Measurements from ENCODE around the gene CDC7. TPM values are rescaled to one million over a fixed set of nuclear protein-coding genes. Genes with fewer than 3 reads are reported as not detected.
A peak's percentile ranks its signal among the peaks of the same experiment; 100 is the strongest.

CDC7 gene
- total and polyA plus RNA-seq, 2 experiments from 2014 or later: 4.7 to 5.4 TPM

- no peaks in the 10 kb centered on the region for H3K27me3 ChIP-seq
- peak in 1 of 2 donors; percentile 4 for DNase-seq (ENCODE audit: low read depth in 1 of 2, low spot score in 1 of 2)
- H3K27ac ChIP-seq: no peak overlapping the region
- H3K4me3 ChIP-seq: no peak overlapping the region
- no peak for TF ChIP-seq CTCF (IDR thresholded peaks at IDR 0.05; ENCODE audit: low read depth, low read length)
- H3K36me3 ChIP-seq: no peaks in the 10 kb centered on the region
- H3K4me1 ChIP-seq (ENCODE audit: low read depth): peaks cover 13% of the 10 kb centered on the region
- no peaks in the 10 kb centered on the region for H3K9me3 ChIP-seq (ENCODE audit: low read depth)
Observed at GRCh38 chr1:91523482-91523881, 22.8 kb downstream of the CDC7 start.

GRCh38 chr1:91526496-91526895 lies 25.8 kb downstream of the CDC7 start:
- peak in 1 of 2 donors; percentile 86 for DNase-seq (ENCODE audit: low read depth in 1 of 2, low spot score in 1 of 2)

GRCh38 chr1:91527266-91527765 lies 26.7 kb downstream of the CDC7 start:
- no peak for DNase-seq (ENCODE audit: low read depth in 1 of 2, low spot score in 1 of 2)
- Histone ChIP-seq H3K27ac (no peak overlapping the region), H3K4me1 (ENCODE audit: low read depth) (peaks cover 13% of the 10 kb centered on the region), H3K36me3 (no peaks in the 10 kb centered on the region), H3K27me3 (no peaks in the 10 kb centered on the region), H3K4me3 (no peak overlapping the region), H3K9me3 (ENCODE audit: low read depth) (no peaks in the 10 kb centered on the region)
- TF ChIP-seq CTCF (IDR thresholded peaks at IDR 0.05; ENCODE audit: low read depth, low read length): no peak

More at GRCh38 chr1:91526496-91526895, 25.8 kb downstream of the CDC7 start:
- no peak overlapping the region for H3K4me3 ChIP-seq
- H3K27ac ChIP-seq: no peak overlapping the region
- no peak for TF ChIP-seq CTCF (IDR thresholded peaks at IDR 0.05; ENCODE audit: low read depth, low read length)
- no peaks in the 10 kb centered on the region for H3K9me3 ChIP-seq (ENCODE audit: low read depth)
- H3K27me3 ChIP-seq: no peaks in the 10 kb centered on the region
- H3K36me3 ChIP-seq: no peaks in the 10 kb centered on the region
- H3K4me1 ChIP-seq (ENCODE audit: low read depth): peaks cover 13% of the 10 kb centered on the region

GRCh38 chr1:91527781-91528180 lies 27.1 kb downstream of the CDC7 start:
- no peak for TF ChIP-seq CTCF (IDR thresholded peaks at IDR 0.05; ENCODE audit: low read depth, low read length)
- H3K36me3 ChIP-seq: no peaks in the 10 kb centered on the region
- H3K27me3 ChIP-seq: no peaks in the 10 kb centered on the region
- no peak overlapping the region for H3K27ac ChIP-seq
- peaks cover 13% of the 10 kb centered on the region for H3K4me1 ChIP-seq (ENCODE audit: low read depth)
- H3K4me3 ChIP-seq: no peak overlapping the region
- no peak for DNase-seq (ENCODE audit: low read depth in 1 of 2, low spot score in 1 of 2)
- H3K9me3 ChIP-seq (ENCODE audit: low read depth): no peaks in the 10 kb centered on the region

GRCh38 chr1:91529856-91530255 lies 29.2 kb downstream of the CDC7 start:
- H3K4me1 ChIP-seq (ENCODE audit: low read depth): no peaks in the 10 kb centered on the region
- H3K9me3 ChIP-seq (ENCODE audit: low read depth): no peaks in the 10 kb centered on the region
- H3K27ac ChIP-seq: no peak overlapping the region
- no peak overlapping the region for H3K4me3 ChIP-seq
- H3K27me3 ChIP-seq: no peaks in the 10 kb centered on the region
- no peaks in the 10 kb centered on the region for H3K36me3 ChIP-seq
- peak; percentile 23 for TF ChIP-seq CTCF (IDR thresholded peaks at IDR 0.05; ENCODE audit: low read depth, low read length)
- peak; percentile 22 to 53 for DNase-seq (ENCODE audit: low read depth in 1 of 2, low spot score in 1 of 2)

Data from cardiac muscle cell (in vitro differentiated cells and primary cell).